HG02763 (cell line): ENCODE data around the gene CCND2.

Source experiments
- ATAC-seq: cut with Tn5 transposase; IDR thresholded peaks from one replicate; pipeline ENCODE4 v1.9.1; 2021; ENCODE audit warnings: mild to moderate bottlenecking, moderate library complexity; ENCODE audit not compliant: unreplicated experiment

The CCND2 gene

DNA sequence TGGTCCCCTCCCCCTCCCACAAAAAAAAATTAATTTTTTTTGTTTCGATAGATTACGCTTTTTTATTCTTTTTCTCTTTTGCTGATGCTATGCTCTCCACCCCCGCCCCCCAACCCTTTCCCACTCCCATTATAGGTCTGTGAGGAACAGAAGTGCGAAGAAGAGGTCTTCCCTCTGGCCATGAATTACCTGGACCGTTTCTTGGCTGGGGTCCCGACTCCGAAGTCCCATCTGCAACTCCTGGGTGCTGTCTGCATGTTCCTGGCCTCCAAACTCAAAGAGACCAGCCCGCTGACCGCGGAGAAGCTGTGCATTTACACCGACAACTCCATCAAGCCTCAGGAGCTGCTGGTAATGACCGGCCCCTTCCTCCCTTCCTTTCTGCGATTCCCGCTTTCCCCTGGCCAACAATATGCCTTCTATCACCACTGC lies 2.3 kb downstream of the CCND2 start:
- no peak for ATAC-seq

DNA sequence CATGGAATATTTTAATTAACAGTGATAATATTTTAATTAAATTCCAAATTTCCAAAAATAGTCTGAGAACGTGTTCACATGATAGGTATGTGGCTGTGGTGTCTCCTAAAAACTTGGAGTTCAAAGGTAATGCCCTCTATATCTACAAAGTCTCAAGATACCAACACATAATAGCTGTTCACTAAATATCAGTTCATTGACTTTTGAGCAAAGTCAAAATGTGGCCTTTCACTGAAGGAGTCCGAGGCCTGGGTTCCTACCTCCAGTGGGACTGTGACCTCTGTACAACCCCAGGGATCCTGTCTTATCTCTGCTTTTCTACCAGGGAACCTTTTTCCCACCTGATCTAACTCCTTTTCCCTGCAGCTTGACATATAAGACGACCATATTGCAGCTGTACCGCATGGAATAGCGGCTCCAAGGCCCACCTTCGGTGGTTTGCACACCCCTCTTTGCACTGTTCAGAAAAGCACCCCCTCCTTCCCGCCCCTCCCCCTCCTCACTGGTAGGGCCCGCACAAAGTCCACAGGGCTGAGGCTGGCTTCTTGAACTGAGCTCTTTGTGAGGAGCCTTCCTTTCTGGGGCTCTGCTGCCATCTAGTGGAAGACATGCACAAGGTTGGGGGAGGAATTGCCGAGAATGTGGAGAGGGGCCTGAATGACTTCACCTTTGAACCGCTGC lies 3.1 kb downstream of the CCND2 start:
- no peak for ATAC-seq

DNA sequence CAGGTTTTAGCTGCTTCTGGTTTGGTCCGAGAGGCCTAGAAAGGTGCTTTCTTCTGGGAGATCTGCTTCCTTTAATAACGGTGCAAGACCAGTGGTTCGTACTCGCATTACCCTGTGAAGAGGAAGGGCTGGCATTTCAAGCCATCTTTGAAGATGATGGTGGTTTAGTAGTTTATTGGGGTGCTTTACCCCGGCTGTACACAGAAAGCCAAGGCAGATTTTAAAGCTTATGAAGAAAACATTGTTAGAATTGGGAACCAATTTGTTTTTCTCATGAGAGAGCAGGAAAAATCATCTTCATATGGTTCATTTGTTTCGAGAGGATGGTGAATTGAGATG lies 3.6 kb downstream of the CCND2 start:
- ATAC-seq: no peak

DNA sequence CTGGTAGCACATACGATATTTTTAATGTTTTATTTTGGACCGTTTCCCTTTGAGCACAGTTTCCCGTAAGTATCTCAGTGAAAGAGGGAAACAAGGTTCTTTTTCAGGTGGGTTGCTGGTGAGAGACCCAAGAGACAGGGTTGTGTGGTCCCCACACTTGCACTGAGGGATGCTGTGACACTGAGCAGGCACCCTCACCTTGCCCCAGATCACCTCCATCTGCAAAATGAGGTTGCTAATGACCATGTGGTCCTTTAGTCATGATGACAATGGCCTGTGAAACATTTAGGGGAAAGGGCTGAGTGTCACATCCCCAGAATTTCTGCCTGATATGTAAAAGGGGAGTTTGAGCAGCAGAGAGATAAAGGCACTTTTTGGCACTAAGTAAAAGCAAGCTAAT lies 4.3 kb downstream of the CCND2 start:
- no peak for ATAC-seq

DNA sequence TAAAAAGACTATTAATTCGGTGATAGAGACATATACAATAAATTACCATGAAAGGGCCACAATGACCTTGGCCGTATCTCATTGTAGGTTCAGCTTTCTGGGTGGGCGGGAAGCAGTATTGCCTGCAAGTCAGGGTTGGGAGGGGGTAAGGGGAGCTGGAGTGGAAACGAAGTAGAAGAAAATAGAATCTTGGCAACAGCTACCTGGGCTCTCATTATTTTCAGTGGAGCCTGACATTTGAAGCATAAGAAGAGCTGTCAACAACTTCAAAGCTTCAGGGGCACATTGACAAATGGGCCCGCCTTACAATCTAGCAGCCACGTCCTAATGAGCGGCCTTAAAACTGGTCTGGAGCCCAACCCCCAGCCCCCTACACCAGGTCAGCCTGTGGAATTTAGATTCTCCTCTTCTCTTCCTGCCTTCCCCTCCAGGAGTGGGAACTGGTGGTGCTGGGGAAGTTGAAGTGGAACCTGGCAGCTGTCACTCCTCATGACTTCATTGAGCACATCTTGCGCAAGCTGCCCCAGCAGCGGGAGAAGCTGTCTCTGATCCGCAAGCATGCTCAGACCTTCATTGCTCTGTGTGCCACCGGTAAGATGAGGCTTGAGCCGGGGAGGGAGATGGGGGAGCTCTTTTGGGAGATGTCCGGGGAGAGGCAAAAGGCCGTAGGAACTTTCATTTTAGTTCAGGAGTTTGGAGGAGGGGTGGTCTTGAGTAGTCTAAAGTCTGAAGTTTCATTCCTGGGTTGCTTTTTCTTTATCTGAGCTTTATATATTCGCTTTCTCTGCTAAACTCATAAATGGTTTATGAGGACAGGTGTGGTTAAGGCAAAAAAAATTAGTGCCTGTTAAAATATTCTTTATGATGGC lies 5.0 kb downstream of the CCND2 start:
- no peak for ATAC-seq

DNA sequence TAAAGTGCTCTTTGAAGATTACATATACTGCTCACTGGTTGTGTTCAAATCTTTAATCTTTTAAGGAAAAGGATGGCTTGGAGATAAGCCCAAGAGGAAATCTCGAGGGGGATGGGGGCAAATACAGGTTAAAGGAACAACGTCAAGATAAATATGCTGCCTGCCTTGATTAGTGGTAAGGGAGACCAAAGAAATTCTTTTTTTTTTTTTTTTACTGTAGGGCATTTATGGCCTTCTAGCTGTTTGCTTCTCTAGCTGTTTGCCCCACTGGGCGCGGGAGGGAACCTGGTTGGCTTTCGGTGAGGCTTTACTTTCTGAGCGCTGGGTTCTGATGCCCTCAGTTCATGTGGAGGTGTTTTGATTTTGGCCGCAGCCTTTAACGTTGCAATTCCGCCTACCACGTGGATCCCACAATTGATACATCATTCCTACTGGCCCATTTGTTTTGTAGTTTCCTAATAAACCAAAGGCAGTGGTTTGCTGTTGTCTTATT lies 5.7 kb downstream of the CCND2 start:
- no peak for ATAC-seq

DNA sequence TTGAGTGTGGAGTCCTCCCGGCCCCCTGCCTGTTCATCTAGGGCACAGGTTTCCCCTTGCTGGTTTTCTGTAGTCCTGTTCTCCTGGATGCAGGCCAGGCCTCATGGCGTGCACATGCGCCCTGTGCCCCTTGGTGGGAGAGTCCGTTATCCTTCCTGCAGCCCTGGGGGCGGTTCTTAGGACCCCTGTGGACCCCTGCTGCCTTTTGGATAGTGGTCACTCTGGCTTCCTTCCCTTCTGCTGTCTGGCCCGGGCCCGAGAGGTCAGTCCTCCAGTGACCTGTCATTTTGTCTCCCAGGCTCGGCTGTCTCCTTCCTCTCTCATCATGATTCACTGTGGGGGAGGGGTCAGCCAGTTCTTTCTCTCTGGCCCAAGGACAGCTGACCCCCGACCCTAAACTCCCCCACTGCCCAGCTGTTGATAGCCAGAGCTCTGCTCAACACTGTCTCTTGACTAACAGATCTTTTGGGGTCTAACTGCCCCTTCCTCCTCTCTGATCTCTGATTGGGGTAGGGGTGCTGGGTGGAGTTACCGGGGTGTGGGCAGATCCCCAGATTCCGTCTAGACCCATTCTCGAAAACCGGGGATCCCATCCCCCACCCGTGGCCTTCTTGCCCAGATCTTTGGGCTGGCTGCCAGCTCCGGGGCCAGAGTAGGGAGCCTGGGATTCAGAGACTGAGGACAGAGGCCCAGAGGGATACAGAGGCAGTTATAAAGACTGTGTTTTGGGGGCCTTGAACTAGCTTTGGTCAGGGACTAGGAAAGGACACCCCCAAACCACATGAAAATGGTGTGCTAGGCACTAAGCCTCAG lies 7.0 kb downstream of the CCND2 start:
- ATAC-seq: no peak

DNA sequence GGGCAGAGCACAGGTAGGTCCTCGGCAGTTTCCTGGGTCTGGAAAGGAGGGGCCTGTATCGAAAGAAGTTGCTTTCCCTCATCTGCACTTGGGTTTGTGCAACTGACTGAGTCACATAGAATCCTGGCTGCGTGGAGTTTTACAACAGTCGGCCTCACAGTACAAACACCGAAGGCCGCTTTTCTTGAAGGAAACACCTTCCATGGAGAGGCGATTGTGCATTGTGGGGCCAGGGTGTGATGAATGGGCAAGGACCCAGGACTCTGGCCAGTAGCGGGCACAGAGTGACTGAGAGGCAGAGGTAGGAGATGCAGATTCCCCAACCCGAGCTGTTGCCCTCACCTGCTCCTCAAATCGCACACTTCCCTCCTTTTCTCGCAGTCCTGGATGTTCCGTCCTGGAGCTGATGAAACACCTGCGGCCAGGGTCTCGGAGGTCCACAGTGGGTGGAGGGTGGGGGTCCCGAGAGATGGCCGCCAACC lies 7.7 kb downstream of the CCND2 start:
- no peak for ATAC-seq

DNA sequence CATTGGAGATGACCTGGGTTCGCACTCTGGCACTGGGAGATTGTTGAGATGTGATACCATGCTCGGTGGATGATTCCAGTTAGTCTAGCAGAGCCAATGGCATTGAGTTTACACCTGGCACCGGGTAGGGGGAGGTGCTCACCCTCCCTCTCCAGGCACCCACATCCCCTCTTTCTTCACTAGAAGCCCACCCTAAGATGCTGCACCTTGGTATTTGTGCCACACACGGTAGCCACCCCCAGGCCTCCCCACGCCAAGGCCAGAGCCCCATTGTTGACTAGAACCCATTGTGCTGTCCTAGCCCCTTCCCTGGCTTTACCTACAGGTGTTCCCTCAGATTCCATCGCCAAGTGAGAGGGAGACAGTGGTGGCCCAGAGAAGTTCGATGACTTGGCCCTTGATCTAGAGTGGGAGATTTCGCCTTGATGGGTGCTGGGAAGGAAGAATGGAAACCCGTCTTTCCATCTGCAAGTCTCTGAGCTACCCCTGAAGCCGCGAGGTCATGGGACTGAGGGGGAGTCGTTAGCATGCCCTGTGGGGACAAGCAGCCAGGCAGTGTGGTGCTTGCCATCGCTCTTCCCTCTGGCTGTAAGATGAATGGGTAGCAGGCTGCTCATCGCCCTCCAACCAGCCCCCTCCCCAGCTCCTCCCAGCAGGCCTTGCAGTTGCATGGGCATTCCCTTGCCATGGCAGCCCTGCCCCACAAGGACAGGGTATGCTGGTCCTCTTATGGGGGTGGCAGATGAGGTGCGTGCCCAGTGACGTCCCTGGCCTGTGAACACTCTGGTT lies 8.7 kb downstream of the CCND2 start:
- no peak for ATAC-seq

DNA sequence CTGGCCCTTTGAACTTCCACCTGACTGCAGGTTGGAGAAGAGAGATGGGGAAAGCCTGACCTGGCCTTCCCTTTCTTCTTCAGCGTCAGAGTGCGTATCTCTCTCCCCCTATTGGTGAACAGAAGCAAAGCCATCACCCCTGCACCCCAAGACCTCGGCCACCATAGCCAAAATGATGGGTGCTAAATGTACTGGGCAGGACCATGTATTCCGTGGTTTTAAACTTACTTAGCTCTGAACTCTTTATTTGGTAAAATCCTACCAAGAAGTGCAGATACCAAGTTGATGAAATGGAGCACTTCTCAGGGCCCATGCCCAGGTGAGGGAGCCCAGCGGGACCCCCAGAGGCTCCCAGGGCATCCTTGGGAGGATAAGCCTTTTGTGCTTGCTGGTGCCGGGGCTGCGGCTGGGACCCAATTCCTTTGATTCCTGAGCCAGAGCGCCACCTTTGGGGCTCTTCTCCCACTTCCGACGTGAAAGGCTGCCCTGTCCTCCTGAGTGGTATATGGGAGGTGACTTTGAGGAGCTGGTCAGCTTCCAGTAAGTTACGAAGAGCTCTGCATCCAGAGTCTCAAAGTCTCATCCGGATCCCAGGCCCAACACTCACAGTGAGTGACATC lies 9.4 kb downstream of the CCND2 start:
- no peak for ATAC-seq

DNA sequence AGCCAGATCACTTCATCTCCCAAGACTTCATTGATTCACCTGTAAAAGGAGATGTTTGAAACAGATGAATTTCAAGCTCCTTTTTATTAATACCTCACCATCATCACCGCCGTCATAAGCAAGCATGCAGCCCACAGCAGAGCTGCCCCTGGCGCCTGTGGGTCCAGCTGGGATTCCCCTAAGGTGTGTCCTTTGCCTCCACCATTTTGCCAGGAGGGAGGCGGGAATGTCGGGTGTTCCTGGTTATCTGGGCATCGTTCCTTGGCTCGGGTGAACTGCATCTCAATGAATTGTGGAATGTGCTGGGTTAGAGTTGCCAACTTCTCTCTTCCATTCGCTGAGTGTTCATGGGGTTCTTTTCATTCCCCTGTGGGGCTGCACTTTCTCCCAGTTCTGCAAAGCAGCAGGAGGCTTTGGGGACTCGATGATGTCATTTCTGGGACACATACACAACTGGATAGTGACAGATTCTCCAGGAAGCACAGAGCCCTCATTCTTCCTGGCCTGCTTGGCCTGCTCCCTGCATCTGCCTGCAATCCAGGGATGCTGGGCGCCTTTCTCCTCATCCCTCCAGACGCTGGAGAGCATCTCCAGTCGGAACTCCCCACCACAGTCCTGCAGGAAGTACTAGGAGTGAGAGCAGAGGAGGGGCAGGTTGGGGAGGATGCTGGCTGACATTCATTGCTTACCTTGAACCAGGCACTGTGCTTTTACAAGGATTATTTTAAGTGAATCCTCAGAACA lies 10.1 kb downstream of the CCND2 start:
- no peak for ATAC-seq

DNA sequence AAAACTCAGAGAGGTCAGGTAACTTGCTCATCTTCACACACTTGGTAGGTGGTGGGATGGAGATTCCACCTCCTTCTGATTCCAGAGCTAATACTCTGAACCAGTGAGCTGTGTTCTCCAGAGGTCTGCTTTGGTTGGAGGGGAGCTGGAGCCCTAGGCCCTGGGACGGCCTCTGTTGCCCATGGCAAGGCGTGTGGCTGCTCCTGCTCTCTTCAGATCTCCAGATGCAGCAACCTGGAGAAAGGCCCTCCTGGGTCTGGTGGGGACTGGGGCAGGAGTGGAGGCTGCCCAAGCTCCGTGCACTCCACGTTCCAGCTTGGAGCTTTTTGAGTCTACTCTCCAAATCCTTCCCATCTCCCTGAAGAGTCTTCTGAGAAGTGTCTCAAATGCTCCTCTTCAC lies 10.7 kb downstream of the CCND2 start:
- ATAC-seq: no peak

DNA sequence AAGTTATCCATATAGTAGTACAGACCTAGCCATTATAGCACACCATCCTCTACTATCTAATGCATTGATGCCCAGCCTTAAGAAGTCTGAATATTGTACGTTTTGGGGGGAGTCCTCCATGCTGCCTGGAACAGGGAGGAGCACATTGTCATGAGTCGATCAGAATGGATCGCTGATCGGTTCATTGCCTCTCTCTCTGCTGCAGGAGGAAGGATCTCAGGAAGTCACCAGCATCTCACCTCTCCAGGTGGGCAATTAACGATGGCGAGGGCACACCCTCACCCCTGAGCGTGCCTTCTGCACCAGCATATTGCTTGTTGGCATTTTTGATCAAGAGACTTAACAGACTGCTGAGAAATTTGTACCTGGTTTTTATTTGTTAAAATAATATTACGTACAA lies 11.5 kb downstream of the CCND2 start:
- no peak for ATAC-seq

DNA sequence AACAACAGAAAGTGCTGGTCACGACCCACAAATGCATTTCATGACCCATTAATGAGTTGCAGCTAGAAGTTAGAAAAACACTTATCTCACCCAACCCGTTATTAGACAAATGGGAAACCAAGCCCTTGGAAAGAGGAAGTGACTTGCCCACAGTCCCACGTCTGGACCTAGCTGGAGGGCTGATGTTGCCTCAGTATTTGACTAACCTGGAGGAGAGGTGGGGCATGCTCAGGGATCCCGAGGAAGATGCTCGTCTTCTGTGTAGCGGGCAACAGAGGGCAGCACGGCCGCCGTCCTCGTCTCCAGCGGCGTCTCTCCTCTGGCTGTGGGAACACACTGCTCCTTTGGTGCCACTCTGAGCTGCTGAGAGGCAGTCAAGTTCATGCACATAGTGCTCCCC lies 12.7 kb downstream of the CCND2 start:
- no peak for ATAC-seq

DNA sequence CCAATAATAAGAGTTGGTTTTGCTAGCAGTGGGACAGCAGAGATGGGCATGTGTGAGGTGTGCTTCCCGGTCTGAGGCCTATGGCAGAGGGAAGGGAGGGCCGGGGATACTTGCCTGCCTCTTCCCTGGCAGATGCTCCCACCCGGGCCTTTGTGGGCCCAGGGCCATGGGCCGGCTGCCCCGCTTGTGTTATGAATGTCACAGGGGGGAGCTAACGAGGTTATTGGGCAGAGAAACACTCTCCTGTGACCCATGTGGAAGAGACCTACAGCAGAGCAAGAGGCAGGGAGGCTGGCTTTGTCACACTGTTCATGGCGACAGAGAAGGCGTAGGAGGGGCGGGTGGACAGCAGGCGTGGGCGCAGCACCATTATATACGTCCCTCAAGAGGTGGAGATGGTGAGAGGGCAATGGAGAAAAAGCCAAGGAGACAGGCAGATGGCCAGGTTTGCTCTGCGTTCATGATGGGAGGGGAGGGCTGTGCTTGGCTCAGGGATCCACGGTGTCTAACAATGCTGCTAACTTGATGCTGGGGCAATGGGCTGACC lies 13.3 kb downstream of the CCND2 start:
- ATAC-seq: no peak

DNA sequence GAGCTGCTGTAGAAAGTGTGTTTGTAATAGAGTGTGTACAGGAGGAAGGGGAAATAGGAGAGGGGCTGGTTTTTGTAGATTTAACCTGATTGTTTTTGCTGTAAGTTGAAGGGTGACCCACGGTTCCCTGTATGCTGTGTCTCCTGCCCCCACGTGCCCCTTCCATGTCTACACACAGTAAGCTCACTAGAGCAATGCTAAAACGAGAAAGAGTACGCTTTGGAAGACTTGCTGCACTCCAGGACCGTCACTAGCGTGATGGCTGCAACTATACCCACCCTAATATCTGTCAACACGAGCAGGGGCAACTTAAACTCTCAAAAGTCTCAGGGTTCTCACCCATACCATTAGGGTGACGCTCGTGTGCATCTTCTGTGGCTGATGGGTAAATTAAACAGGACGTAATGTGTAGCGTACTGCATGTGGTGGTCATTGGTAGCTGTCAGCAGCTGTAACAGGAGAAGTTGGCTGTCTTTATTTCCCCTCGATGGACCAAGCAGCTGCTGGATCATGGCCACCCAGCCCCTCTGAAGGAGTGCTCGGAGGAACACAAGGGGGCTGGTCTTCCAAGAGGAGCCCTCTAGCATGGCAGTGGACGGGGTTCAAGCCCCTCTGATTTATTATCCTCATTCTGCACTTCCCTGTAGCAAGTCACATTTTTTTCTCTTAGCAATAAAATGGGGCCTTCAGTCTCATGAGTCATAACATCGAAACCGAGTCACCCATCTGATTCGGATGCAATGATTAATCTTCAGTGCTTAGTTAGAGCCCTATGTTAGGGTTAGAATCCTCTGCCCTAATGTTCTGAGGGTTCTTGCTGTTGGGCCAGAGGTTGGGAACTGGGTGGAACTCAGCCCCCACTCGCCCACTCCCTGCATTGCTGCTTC lies 14.0 kb downstream of the CCND2 start:
- no peak for ATAC-seq

DNA sequence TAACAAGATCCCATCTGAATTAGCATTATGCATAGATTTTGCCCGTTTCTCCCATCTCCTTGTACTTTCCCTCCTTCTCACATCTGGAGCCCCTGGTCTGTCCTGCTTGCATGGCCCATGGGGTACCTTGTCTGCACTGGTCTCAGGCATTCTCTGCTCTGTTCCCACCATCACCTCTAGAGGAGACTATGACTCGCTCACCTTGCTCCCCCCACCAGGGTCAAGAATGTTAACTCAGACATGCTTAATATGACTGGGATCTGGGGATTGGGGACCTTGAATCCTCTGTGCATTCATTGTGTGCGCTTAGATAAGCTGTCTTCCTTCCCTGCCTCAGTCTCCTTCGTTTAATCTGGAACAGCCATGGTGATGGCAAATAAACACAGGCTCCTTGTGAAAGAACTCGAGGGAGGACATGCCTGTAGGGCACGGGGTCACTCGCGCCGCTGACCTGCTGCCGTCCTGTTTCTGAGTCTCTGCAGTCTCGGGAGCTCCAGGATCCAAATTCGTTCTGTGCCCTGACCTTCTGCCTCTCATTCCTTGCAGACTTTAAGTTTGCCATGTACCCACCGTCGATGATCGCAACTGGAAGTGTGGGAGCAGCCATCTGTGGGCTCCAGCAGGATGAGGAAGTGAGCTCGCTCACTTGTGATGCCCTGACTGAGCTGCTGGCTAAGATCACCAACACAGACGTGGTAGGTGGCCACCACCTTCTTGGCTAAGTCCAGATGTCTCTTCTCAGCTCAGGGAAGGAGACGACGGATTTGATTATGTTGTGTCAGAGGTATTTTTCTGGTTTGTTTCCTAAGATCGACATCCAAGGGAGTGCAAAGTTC lies 15.0 kb downstream of the CCND2 start:
- ATAC-seq: no peak
